IMR-90 (cell line): ENCODE data around the gene CSAD.

Experiments
- BHLHE40 ChIP-seq: fragments of 150-350 bp; IDR thresholded peaks from 2 replicates; pipeline ENCODE4 v1.6.1; 2016; ENCODE audit warnings: mild to moderate bottlenecking, low read depth, low read length
- POLR2A ChIP-seq: IDR thresholded peaks from 2 replicates; pipeline ENCODE4 v1.6.1; 2012; ENCODE audit warnings: mild to moderate bottlenecking, low read depth, low read length
- TF ChIP-seq, protein P1 (sequence below): conservative IDR thresholded peaks from 2 replicates; pipeline ENCODE4 v1.5.1; 2012; ENCODE audit warnings: mild to moderate bottlenecking, low read depth, low read length, improper control_type of control experiment

DNA sequence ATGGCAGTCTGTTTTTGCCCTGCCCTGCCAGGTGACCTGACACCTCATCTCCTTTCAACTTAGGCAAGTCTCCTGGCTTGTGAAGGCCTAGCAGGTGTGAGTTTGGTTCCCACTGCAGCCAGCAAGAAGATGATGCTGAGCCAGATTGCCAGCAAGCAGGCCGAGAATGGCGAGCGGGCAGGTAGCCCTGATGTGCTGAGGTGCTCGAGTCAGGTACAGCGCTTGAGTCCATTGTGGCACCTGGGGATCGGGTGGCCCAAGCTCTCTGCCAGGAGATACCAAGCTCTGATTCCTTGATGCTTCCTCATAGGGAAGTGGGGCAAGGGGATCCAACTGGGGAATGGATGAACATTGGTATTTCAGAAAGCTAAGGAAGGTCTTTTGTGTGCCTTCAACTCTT is 4.1 kb upstream of the CSAD start:
- no peak for TF ChIP-seq BHLHE40
- TF ChIP-seq POLR2A: no peak
- TF ChIP-seq, protein P1, sequence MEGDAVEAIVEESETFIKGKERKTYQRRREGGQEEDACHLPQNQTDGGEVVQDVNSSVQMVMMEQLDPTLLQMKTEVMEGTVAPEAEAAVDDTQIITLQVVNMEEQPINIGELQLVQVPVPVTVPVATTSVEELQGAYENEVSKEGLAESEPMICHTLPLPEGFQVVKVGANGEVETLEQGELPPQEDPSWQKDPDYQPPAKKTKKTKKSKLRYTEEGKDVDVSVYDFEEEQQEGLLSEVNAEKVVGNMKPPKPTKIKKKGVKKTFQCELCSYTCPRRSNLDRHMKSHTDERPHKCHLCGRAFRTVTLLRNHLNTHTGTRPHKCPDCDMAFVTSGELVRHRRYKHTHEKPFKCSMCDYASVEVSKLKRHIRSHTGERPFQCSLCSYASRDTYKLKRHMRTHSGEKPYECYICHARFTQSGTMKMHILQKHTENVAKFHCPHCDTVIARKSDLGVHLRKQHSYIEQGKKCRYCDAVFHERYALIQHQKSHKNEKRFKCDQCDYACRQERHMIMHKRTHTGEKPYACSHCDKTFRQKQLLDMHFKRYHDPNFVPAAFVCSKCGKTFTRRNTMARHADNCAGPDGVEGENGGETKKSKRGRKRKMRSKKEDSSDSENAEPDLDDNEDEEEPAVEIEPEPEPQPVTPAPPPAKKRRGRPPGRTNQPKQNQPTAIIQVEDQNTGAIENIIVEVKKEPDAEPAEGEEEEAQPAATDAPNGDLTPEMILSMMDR: no peak
